ENCODE results near the gene EGFL7.

Gene EGFL7

DNA sequence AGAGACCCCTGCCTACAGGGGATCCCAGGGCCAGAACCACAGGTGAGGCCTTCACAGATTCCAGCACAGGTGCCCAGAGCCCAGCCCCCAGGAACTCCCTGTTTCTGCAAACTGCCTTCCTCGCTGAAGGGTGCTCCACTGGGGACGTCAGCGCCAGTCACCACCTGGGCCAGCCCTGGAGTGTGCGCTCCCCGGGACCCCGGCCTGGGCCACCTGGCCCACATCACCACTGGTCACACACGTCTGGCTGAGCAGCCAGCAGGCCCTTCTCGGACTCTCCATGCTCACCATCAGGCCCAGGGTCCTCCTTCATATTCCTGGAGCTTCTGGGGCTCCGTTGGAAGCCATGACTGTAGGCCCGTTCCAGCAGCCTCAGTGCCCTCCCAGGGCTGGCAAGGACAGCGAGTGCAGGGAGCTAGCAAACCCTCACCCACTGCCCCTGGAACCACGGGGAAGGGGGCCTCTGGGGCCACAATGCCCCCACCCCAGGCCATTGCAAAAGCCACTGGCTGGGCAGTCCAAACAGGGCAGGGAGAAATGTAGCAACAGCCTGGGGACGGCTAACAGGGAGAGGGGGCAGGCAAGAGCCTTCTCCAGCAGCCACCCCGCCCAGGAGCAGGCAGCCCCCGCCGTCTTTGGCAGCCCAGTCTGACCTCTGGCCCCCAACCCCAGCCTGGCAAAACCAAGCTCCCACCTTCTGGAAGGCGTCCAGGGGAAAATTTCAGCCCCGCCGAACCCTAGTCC lies 23.2 kb downstream of the EGFL7 start:
- DNase-seq (ENCODE audit: low read depth in 2 of 2): no peak

DNA sequence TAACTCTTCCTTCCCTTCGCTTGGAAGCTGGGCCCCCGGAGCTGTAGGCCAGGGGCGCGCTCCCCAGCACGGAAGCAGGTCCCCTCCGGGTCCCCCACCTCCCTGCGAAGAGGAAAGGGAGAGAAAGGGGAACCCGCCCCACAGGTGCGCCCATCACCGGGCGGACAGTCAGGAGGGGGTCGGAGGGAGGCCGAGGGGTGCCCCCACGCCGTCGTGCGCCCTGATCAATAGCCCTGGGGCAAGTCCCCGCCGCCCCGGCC lies 23.7 kb downstream of the EGFL7 start:
- no peak for DNase-seq (ENCODE audit: low read depth in 2 of 2)

GRCh38 chr9:136686794-136687711 lies 24.3 kb downstream of the EGFL7 start, which contains the start of gene AGPAT2:
TSS of gene AGPAT2 (minus strand) at chr9:136687457. CDS start at chr9:136687357, 100 bp downstream.
- DNase-seq (ENCODE audit: low read depth in 2 of 2): peak; percentile 41 to 53

DNA sequence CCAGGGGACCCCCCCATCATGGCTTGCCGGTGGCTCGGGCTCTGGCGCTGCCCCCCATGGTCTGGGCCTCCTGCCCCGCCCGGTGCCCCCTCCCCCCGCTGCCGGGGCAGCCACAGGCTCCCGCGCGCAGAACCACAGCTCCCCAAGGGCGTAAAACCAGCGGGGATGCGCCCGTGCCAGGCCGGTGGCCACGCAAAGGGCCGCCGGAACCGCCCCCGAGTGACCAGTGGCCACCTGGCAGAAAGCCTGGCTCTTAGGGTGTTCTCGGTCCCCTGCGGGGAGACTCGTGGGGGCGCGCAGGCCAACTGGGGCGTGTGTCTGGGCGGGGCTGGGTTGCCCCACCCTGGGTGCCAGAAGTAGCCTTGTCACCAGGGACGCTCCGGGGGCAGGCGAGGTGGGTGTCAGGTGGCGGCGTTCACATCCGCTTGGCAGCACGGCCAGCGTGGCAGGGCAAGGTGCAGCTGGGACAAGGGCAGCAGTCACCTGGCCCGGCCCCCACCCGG lies 25.1 kb downstream of the EGFL7 start:
- no peak for DNase-seq (ENCODE audit: low read depth in 2 of 2)

DNA sequence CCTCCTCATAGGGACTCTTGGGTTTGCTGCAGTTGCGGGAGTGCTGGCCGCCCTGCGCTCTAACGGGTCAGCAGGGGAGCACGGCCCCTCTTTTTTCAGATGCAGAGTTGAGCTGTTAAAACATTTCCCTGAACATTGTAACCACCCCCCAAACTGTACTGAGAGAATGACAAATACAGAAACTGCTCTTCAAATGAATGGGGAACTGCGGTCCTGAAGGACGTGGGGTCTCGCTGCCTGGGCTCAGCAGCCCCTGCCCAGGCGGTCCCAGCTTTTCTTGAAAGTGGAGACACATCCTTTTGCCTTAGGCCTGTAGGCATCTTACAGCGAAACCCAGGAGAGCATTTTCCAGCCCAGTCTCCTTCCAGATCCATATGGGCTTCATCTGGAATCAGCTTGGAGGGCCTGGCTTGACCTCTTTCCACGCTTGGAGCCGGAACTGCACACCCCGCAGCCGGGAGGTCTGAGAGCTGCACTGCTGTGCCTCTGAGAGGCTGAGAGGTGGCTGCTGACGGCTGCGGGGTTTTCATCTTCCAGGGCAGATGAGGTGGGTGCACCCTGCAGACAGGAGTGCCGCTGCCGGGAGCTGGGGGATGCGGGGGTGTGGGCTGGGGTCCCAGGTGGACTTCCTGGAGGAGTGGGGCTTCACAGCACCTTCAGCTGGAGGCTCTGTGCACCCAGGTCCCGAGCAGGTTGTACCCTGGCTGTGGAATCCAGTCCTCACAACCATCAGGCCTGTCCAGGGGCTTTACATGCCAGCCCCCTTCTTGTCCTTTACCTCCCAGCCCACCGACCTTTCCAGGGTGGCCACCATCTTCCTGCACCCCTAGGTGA lies 25.8 kb downstream of the EGFL7 start:
- no peak for DNase-seq (ENCODE audit: low read depth in 2 of 2)

DNA sequence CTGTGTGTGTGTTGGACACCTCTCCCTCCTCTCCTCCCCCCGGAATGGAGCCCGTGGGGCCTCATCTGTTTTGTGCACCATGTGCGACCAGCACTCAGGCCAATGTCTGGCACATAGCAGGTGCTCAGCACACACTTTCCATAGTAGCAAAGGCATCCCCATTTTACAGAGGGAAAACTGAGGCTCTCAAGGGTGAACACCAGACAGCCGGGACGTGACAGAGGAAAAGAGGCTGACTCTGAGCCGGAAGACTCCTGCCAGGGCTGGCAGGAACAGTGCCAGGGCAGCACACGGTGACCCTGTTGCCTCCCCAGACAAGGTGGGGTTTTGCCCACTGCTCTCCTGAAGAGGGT lies 26.4 kb downstream of the EGFL7 start:
- no peak for DNase-seq (ENCODE audit: low read depth in 2 of 2)

GRCh38 chr9:136690104-136690805 lies 27.5 kb downstream of the EGFL7 start:
- no peak for DNase-seq (ENCODE audit: low read depth in 2 of 2)

- DNase-seq (ENCODE audit: low read depth in 2 of 2): no peak
Observed at GRCh38 chr9:136690806-136691261, 28.1 kb downstream of the EGFL7 start.

- DNase-seq (ENCODE audit: low read depth in 2 of 2): no peak
Observed at GRCh38 chr9:136691316-136692184, 28.8 kb downstream of the EGFL7 start.

DNA sequence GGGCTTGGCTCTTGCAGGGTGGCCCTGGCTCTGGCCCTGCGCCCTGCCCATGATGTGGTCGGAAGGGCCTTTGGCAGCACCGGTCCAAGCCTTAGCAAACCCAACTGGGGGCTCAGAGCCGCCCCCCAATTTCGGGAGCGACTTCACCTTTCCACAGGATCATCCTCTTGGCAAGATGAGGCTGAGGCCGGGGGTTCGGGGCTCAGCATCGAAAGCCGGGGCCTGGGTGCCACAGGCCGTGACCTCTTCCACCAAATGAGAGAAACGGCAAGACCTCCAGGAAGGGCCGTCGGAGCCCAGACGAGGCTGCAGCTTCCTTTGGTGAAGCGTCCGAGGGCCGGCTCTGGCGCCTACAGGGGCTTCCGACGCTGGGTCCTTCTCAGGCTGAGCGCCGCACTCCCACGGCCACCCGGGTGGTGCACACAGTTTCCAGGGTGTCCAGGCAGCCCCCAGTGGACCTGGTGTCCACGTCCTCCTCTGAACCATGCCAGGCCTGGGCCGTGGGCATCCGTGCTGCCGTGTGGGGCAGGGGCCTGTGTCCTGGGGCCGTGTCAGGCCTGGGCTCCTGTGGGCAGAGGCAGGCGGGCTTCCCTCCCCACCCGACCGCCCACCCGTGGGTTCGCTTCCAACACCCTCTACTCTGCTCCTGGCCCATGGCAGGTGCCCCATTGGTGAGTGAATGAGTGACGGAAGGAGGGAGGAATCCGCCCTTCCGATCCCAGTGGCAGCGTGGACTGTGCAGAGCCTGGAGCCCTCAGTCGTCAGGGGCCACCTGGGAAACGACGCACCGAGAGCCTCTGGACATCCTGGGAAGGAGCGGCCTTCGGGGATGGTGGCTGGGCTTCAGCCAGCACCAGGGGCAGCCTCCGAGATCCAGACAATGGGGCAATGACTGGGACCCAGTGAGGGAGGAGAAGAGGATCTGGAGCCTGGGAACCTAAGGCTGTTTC lies 29.7 kb downstream of the EGFL7 start:
- no peak for DNase-seq (ENCODE audit: low read depth in 2 of 2)

DNA sequence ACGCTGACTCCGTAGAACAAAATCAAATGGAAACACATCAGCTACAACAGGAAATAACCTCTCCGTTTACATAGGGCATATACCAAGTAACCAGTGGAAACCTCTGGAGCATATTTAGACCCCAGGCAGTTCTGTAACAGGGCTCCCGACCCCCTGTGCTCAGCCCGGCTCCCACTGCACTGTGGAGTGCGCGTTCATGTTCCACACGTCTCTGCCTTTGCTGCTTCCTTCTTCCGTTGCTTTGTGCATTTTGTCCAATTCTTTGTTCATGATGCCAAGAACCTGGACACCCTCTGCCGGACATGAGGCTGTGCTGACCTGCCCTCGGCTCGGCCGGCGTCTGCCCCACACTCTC lies 30.4 kb downstream of the EGFL7 start:
- DNase-seq (ENCODE audit: low read depth in 2 of 2): no peak

DNA sequence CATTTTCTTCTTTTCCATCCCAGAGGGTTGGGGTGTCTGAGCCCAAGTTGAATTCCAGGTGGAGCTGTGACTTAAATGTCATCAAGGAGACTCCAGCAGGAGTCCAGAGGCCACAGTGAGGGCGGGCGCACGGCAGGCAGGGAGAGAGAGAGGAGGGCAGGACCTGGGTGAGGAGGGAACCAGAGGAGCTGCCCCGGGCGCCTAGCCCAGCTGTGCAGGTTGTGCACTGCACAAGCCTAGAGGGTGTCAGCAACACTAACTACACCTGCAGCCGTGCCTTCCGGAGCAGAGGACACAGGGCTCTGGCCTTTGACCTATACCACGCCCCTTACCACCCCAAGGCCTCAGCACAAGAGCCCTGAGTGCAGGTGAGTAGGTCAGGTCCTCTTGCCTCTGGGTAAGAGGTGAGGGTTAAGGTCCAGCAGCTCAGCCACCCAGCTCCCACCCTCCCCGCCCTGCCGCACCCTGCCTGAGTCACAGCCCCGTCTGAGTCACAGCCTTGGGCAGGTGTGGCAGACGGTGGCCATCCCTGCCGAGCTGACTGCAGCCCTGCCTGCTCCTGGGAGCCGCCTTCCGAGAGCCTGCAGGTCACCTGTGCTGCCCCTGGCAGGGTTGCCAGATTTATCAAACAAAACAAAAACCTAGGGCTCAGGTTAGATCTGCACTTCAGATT lies 30.9 kb downstream of the EGFL7 start:
- no peak for DNase-seq (ENCODE audit: low read depth in 2 of 2)

DNA sequence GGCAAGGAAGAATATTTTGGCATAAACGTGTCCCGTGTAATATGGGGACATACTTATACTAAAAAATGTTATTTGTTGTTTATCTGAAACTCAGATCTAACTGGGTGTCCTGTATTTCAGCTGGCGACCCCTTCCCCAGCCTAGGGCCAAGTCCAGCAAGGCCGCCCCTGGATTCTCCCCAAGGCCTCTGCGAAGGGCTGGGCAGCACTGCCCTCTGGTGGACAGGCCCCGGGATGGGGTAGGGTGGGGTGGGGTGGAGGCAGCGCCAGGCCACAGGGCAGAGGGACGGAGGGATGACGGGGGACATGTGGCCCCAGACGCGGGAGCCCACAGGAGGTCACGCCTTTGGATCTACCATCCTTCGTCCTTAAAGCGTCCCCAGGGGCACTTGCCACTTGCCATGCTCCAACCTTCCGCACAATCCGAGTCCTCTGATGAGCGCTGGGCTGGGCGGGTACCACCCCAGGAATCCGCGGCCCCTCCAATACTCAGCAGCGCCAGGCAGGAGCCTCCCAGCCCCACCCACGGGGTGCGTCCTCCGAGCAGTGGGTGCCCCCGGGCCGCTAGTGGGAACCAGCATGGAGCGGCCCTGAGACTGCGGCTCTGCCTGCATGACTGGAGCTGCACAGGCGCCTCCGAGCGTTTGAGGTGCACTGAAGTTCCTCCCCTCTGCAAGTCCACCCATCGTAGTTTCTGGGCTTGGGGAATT lies 31.6 kb downstream of the EGFL7 start:
- DNase-seq (ENCODE audit: low read depth in 2 of 2): no peak

DNA sequence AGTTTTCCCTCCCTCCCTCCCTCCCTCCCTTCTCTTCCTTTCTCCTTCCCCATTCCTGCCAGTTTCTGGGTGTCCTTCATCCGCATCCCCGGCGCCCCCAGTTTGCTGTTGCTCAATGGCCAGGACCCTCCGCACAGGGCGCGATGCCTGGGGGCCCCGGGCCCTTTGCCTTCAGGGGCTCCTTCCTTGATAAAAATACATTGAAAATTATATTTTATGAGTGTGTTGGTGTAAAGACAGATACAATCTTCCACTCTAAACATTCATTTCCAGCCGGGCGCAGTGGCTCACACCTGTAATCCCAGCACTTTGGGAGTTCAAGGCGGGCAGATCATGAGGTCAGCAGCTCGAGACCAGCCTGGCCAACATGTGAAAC lies 32.1 kb downstream of the EGFL7 start:
- DNase-seq (ENCODE audit: low read depth in 2 of 2): no peak

GRCh38 chr9:136695435-136695895 lies 32.7 kb downstream of the EGFL7 start:
- no peak for DNase-seq (ENCODE audit: low read depth in 2 of 2)

GRCh38 chr9:136695955-136696354 lies 33.2 kb downstream of the EGFL7 start:
- DNase-seq (ENCODE audit: low read depth in 2 of 2): no peak

DNA sequence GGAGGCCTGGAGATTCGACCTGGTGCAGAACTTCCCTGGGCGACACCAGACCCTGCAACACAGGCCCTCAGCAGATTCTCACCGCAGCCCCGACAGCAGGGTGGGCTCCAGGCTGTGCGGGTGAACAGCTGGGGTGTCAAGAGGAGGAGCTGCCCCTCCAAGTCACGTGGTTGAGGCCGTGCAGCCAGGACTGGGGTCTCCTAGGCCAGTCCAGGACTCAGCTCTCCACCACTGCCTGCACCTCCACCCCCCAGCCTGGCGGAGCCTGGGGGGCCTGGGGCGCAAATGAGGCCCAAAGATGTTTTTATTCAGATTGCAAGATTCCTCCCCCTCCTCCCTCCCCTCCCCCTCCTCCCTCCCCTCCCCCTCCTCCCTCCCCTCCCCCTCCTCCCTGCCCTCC lies 33.8 kb downstream of the EGFL7 start:
- no peak for DNase-seq (ENCODE audit: low read depth in 2 of 2)

DNA sequence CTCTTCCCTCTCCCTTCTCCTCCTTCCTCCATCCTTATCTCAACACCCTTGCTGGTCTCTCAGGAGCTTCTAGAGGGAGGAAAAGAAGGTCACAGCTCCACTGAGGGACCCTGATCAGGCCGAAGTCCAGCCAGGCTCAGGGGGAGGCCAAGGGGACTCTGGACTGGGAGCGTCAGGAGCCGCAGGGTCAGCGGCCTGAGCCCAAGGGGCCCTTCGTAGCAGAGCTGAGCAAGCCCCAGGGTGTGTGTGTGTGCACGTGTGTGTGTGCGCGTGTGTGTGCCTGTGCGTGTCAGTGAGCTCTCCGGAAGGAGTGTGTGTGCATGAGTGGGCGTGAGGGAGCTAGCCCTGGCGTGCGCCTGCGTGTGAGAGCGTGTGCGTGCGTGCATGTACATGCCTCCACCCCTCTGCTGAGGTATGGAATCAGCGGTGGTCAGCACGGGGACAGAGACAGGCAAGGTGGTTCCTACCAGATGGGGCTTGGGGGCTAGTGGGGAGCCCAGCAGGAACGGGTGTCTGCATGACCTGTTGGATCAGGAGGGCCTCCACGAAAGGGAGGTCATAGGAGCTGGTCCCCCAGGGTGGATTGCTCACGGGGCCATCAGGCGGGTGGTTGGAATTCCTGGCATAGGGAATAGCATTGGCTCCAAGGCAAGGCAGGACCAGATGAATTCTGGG lies 34.6 kb downstream of the EGFL7 start:
- DNase-seq (ENCODE audit: low read depth in 2 of 2): no peak

All from stimulated activated CD8-positive, alpha-beta memory T cell treated with anti-CD3 and anti-CD28 coated beads, Interleukin-2, amount 100 ng/mL, for 1 hour (primary cell).